DOHH2 (cell line): ENCODE measurements around the gene RPTOR.

Experiments
- CTCF ChIP-seq: fragments of 200-600 bp; sonication (generic); IDR thresholded peaks from one replicate; pipeline ENCODE4 v1.5.1; 2014; ENCODE audit warnings: antibody characterized with exemption, mild to moderate bottlenecking, low read depth, low read length; ENCODE audit not compliant: poor library complexity, severe bottlenecking
- EZH2phosphoT487 ChIP-seq: fragments of 200-600 bp; sonication (generic); IDR thresholded peaks from 2 replicates; pipeline ENCODE4 v1.6.1; 2017; ENCODE audit warnings: borderline replicate concordance, mild to moderate bottlenecking, antibody characterized with exemption, low read length, moderate library complexity, mixed read lengths

GRCh38 chr17:80970044-80970761 is 425.6 kb downstream of the RPTOR start:
- TF ChIP-seq CTCF (peak; percentile 69), EZH2phosphoT487 (no peak)
